ENCODE results near the gene VTN. TPM values are rescaled to one million over a fixed set of nuclear protein-coding genes. Genes with fewer than 3 reads are reported as not detected.

VTN gene
- total and polyA plus RNA-seq, 2 experiments from 2014 or later: 0.16 TPM; not detected in 1

DNA sequence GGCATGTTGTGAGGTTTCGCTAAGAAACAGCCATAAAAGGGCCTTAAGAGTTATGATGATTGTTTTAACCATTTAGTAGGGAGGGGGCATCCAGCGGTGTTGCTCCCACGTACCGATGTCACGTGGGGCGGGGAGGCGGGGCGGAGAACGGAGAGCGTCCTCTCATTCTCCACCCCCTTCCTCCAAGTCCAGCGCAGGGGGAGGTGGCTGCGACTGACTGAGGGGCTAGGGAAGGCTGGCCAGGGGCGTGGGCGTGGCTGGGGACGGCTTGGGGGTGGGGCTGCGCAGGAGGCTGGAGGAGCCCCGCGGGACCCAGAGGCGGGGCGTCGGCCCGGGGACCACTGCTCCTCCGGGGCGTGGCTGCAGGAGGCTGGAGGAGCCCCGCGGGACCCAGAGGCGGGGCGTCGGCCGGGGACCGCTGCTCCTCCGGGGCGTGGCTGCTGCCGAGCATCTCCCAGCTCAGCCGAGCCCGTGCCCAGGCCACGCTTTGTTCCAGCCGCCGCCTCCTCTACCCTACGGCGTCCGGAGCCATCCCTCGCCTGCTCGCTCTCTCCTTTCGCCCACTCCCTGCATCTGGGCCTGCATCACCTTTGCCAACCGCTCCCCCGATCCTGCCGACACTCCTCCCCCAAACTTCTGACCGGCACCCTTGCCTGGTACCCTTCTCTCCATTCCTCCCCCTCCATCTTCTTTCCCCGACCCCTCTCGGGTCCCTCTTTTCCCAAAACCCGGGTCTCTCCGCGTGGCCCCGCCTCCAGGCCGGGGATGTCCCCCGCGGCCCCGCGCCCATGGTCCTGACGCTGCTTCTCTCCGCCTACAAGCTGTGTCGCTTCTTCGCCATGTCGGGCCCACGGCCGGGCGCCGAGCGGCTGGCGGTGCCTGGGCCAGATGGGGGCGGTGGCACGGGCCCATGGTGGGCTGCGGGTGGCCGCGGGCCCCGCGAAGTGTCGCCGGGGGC, 1.4 kb upstream of the VTN start, which contains the start of gene SARM1:
Gene SARM1 (plus strand): TSS at position 450 of the 958 bp plus-strand sequence. CDS start 339 bp downstream, at position 789.
- TF ChIP-seq POLR2AphosphoS5 (IDR thresholded peaks at IDR 0.05; ENCODE audit: low read depth) (peak; percentile 40; the same call in 1 of the 2 replicates), ZNF331 (CRISPR knock-in tag; IDR thresholded peaks at IDR 0.05; ENCODE audit: low read depth) (no peak)
- Mint-ChIP-seq H3K9me3 (no peaks in the 10 kb centered on the region), H3K4me1 (peaks cover 21% of the 10 kb centered on the region), H3K4me3 (peak within 1 kb of the TSS; percentile 79), H3K36me3 (ENCODE audit: low read depth) (no peaks in the 10 kb centered on the region), H3K27me3 (ENCODE audit: insufficient read depth, low read depth, poor library complexity) (peaks cover 37% of the 10 kb centered on the region), H3K27ac (peak within 1 kb of the TSS; percentile 67; the same call in 1 of the 2 replicates)
- Histone ChIP-seq H3K4me3 (peak within 1 kb of the TSS; percentile 86), H3K9me2 (ENCODE audit: insufficient read depth) (no peaks in the 10 kb centered on the region), H3K36me3 (ENCODE audit: insufficient read depth) (no peaks in the 10 kb centered on the region), H2AFZ (peak within 1 kb of the TSS; percentile 97), H3K4me1 (ENCODE audit: insufficient read depth) (peaks cover 9% of the 10 kb centered on the region; the same call in 1 of the 2 replicates), H3K79me2 (replicated peaks; ENCODE audit: insufficient read depth) (no peaks in the 10 kb centered on the region), H4K20me1 (replicated peaks; ENCODE audit: insufficient read depth) (peaks cover 17% of the 10 kb centered on the region; the same call in 1 of the 2 replicates), H3K27ac (ENCODE audit: low read depth) (0 out of 2 replicates have a peak within 1 kb of the TSS, but pooled peaks have one; percentile 20), H3K27me3 (ENCODE audit: insufficient read depth) (peaks cover 22% of the 10 kb centered on the region), H3K4me2 (peak within 1 kb of the TSS; percentile 90), H3F3A (replicated peaks; ENCODE audit: low read depth) (no peaks in the 10 kb centered on the region; the same call in 1 of the 2 replicates)
- ATAC-seq (peak; percentile 85), DNase-seq (ENCODE audit: low spot score) (peak; percentile 99)

- H3F3A ChIP-seq (replicated peaks; ENCODE audit: low read depth): no peaks in the 10 kb centered on the region; the same call in 1 of the 2 replicates
- Mint-ChIP-seq H3K9me3 (no peaks in the 10 kb centered on the region), H3K4me1 (peaks cover 21% of the 10 kb centered on the region), H3K27ac (peak overlapping the region; percentile 67; the same call in 1 of the 2 replicates), H3K36me3 (ENCODE audit: low read depth) (no peaks in the 10 kb centered on the region), H3K27me3 (ENCODE audit: insufficient read depth, low read depth, poor library complexity) (peaks cover 37% of the 10 kb centered on the region), H3K4me3 (peak overlapping the region; percentile 69)
- DNase-seq (ENCODE audit: low spot score) (no peak), ATAC-seq (no peak)
- peak overlapping the region; percentile 72 for H2AFZ ChIP-seq
- H3K4me3 ChIP-seq: peak overlapping the region; percentile 39
- H3K79me2 ChIP-seq (replicated peaks; ENCODE audit: insufficient read depth): no peaks in the 10 kb centered on the region
- no peaks in the 10 kb centered on the region for H3K9me2 ChIP-seq (ENCODE audit: insufficient read depth)
- TF ChIP-seq POLR2AphosphoS5 (IDR thresholded peaks at IDR 0.05; ENCODE audit: low read depth) (no peak), EZH2phosphoT487 (IDR thresholded peaks at IDR 0.05; ENCODE audit: unreplicated experiment) (no peak), EZH2 (IDR thresholded peaks at IDR 0.05; ENCODE audit: low read depth, unreplicated experiment) (no peak), JUNB (IDR thresholded peaks at IDR 0.05; ENCODE audit: unreplicated experiment) (no peak), CREB1 (CRISPR knock-in tag; IDR thresholded peaks at IDR 0.05; ENCODE audit: low read depth) (no peak), STAT1 (IDR thresholded peaks at IDR 0.05; ENCODE audit: unreplicated experiment) (no peak)
- TF ChIP-seq, protein P1, sequence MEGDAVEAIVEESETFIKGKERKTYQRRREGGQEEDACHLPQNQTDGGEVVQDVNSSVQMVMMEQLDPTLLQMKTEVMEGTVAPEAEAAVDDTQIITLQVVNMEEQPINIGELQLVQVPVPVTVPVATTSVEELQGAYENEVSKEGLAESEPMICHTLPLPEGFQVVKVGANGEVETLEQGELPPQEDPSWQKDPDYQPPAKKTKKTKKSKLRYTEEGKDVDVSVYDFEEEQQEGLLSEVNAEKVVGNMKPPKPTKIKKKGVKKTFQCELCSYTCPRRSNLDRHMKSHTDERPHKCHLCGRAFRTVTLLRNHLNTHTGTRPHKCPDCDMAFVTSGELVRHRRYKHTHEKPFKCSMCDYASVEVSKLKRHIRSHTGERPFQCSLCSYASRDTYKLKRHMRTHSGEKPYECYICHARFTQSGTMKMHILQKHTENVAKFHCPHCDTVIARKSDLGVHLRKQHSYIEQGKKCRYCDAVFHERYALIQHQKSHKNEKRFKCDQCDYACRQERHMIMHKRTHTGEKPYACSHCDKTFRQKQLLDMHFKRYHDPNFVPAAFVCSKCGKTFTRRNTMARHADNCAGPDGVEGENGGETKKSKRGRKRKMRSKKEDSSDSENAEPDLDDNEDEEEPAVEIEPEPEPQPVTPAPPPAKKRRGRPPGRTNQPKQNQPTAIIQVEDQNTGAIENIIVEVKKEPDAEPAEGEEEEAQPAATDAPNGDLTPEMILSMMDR (conservative IDR thresholded peaks at IDR 0.05; ENCODE audit: low read depth in 2 of 2): no peak
- TF ChIP-seq, protein P2, sequence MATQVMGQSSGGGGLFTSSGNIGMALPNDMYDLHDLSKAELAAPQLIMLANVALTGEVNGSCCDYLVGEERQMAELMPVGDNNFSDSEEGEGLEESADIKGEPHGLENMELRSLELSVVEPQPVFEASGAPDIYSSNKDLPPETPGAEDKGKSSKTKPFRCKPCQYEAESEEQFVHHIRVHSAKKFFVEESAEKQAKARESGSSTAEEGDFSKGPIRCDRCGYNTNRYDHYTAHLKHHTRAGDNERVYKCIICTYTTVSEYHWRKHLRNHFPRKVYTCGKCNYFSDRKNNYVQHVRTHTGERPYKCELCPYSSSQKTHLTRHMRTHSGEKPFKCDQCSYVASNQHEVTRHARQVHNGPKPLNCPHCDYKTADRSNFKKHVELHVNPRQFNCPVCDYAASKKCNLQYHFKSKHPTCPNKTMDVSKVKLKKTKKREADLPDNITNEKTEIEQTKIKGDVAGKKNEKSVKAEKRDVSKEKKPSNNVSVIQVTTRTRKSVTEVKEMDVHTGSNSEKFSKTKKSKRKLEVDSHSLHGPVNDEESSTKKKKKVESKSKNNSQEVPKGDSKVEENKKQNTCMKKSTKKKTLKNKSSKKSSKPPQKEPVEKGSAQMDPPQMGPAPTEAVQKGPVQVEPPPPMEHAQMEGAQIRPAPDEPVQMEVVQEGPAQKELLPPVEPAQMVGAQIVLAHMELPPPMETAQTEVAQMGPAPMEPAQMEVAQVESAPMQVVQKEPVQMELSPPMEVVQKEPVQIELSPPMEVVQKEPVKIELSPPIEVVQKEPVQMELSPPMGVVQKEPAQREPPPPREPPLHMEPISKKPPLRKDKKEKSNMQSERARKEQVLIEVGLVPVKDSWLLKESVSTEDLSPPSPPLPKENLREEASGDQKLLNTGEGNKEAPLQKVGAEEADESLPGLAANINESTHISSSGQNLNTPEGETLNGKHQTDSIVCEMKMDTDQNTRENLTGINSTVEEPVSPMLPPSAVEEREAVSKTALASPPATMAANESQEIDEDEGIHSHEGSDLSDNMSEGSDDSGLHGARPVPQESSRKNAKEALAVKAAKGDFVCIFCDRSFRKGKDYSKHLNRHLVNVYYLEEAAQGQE (IDR thresholded peaks at IDR 0.05; ENCODE audit: unreplicated experiment): no peak
- peaks cover 22% of the 10 kb centered on the region for H3K27me3 ChIP-seq (ENCODE audit: insufficient read depth)
- peaks cover 9% of the 10 kb centered on the region; the same call in 1 of the 2 replicates for H3K4me1 ChIP-seq (ENCODE audit: insufficient read depth)
- H3K27ac ChIP-seq (ENCODE audit: low read depth): 0 out of 2 replicates have a peak overlapping the region, but pooled peaks have one; percentile 20
- H3K4me2 ChIP-seq: peak overlapping the region; percentile 73
- peaks cover 14% of the 10 kb centered on the region; the same call in 1 of the 2 replicates for H4K20me1 ChIP-seq (replicated peaks; ENCODE audit: insufficient read depth)
- no peaks in the 10 kb centered on the region for H3K36me3 ChIP-seq (ENCODE audit: insufficient read depth)
Measured at GRCh38 chr17:28370744-28371103, 617 bp upstream of the VTN start.

All from GM23338 (cell line).